SU-DHL-6 (cell line): Measurements from ENCODE around the gene SMARCD3.

ENCODE experiments used
- H2AFZ ChIP-seq: fragments of 200-600 bp; sonication (generic); 2 replicates; pipeline ENCODE4 v1.6.1; 2014; ENCODE audit warnings: low read depth, mild to moderate bottlenecking, moderate library complexity, mixed read lengths, antibody characterized with exemption, low read length; ENCODE audit not compliant: severe bottlenecking
- H3F3A ChIP-seq: fragments of 200-600 bp; shearing (Covaris generic); 2 replicates; pipeline ENCODE4 v1.6.0; 2016; ENCODE audit warnings: antibody characterized with exemption, mild to moderate bottlenecking; ENCODE audit not compliant: insufficient read depth
- H3K27ac ChIP-seq: fragments of 200-600 bp; sonication (generic); 2 replicates; pipeline ENCODE4 v1.5.1; 2016; ENCODE audit warnings: low read depth, mild to moderate bottlenecking, low read length, moderate library complexity, mixed read lengths
- H3K27me3 ChIP-seq: fragments of 200-600 bp; sonication (generic), shearing (Covaris generic); 2 replicates; pipeline ENCODE4 v1.6.0; 2014; ENCODE audit warnings: mild to moderate bottlenecking, low read length
- H3K36me3 ChIP-seq: fragments of 200-600 bp; sonication (generic); 2 replicates; pipeline ENCODE4 v1.6.1; 2014; ENCODE audit warnings: mild to moderate bottlenecking, low read length, mixed read lengths
- H3K4me2 ChIP-seq: fragments of 300-600, 200-600 bp; shearing (Covaris generic), sonication (generic); 2 replicates; pipeline ENCODE4 v1.6.0; 2014; ENCODE audit warnings: low read length, low read depth, mild to moderate bottlenecking; ENCODE audit not compliant: poor library complexity, severe bottlenecking
- H3K4me3 ChIP-seq: fragments of 200-600 bp; sonication (generic); 2 replicates; pipeline ENCODE4 v1.5.1; 2014; ENCODE audit warnings: antibody characterized with exemption, low read length, mild to moderate bottlenecking, mixed read lengths; ENCODE audit not compliant: insufficient read depth, poor library complexity, severe bottlenecking
- H3K79me2 ChIP-seq: fragments of 200-600 bp; sonication (generic); 2 replicates; pipeline ENCODE4 v1.6.1; 2014; ENCODE audit warnings: mild to moderate bottlenecking, low read length, moderate library complexity; ENCODE audit not compliant: insufficient read depth
- H3K9ac ChIP-seq: fragments of 200-600 bp; sonication (generic); 2 replicates; pipeline ENCODE4 v1.7.0; 2014; ENCODE audit warnings: mild to moderate bottlenecking, low read length
- H3K9me2 ChIP-seq: fragments of 200-600 bp; sonication (generic); replicated peaks from 2 replicates; pipeline ENCODE4 v1.6.1; 2014; ENCODE audit warnings: low read length; ENCODE audit not compliant: insufficient read depth
- H3K9me3 ChIP-seq: fragments of 200-600 bp; sonication (generic); 2 replicates; pipeline ENCODE4 v1.6.1; 2014; ENCODE audit warnings: low read length, mixed read lengths; ENCODE audit not compliant: insufficient read depth
- H4K20me1 ChIP-seq: fragments of 200-600 bp; sonication (generic); 2 replicates; pipeline ENCODE4 v1.6.1; 2014; ENCODE audit warnings: low read depth, mild to moderate bottlenecking, antibody characterized with exemption, low read length, moderate library complexity, mixed read lengths
- CTCF ChIP-seq: fragments of 200-600 bp; sonication (generic); IDR thresholded peaks from one replicate; pipeline ENCODE4 v1.5.1; 2017; ENCODE audit warnings: antibody characterized with exemption, mild to moderate bottlenecking, low read length, moderate library complexity; ENCODE audit not compliant: insufficient read depth, poor library complexity, severe bottlenecking
- EZH2phosphoT487 ChIP-seq: fragments of 200-600 bp; sonication (generic), shearing (Covaris generic); conservative IDR thresholded peaks from 2 replicates; pipeline ENCODE4 v1.6.1; 2018; ENCODE audit warnings: mild to moderate bottlenecking, antibody characterized with exemption, low read length, moderate library complexity, mixed read lengths

SMARCD3 gene

GRCh38 chr7:151254316-151254715, 5.8 kb upstream of the SMARCD3 start:
- H3K9me3 ChIP-seq = no peaks in the 10 kb centered on the region
- H3K4me3 ChIP-seq = no peak overlapping the region

GRCh38 chr7:151252961-151253711, 4.6 kb upstream of the SMARCD3 start:
- TF ChIP-seq CTCF (no peak), EZH2phosphoT487 (no peak)
- no peak overlapping the region for H3K4me2 ChIP-seq
- H3K36me3 ChIP-seq = no peaks in the 10 kb centered on the region
- no peaks in the 10 kb centered on the region for H4K20me1 ChIP-seq
- no peak overlapping the region for H3K27ac ChIP-seq
- no peaks in the 10 kb centered on the region for H3F3A ChIP-seq
- H3K9me2 ChIP-seq = no peaks in the 10 kb centered on the region
- H3K27me3 ChIP-seq = no peaks in the 10 kb centered on the region; the same call in 1 of the 2 replicates
- no peak overlapping the region for H2AFZ ChIP-seq
- no peaks in the 10 kb centered on the region for H3K79me2 ChIP-seq
- H3K9ac ChIP-seq = no peak overlapping the region
- no peaks in the 10 kb centered on the region for H3K9me3 ChIP-seq
- no peak overlapping the region for H3K4me3 ChIP-seq

More at GRCh38 chr7:151254316-151254715, 5.8 kb upstream of the SMARCD3 start:
- Histone ChIP-seq H3K9me2 (no peaks in the 10 kb centered on the region), H3F3A (no peaks in the 10 kb centered on the region), H3K4me2 (no peak overlapping the region), H3K9ac (no peak overlapping the region), H3K27ac (no peak overlapping the region), H3K36me3 (no peaks in the 10 kb centered on the region), H3K27me3 (no peaks in the 10 kb centered on the region; the same call in 1 of the 2 replicates), H3K79me2 (no peaks in the 10 kb centered on the region), H4K20me1 (no peaks in the 10 kb centered on the region), H2AFZ (no peak overlapping the region)
- TF ChIP-seq CTCF = no peak
- no peak for TF ChIP-seq EZH2phosphoT487

GRCh38 chr7:151252561-151252835, 4.0 kb upstream of the SMARCD3 start:
- Histone ChIP-seq H3K9ac (no peak overlapping the region), H3K9me3 (no peaks in the 10 kb centered on the region), H3K9me2 (no peaks in the 10 kb centered on the region), H3K36me3 (no peaks in the 10 kb centered on the region), H3K27ac (no peak overlapping the region), H3F3A (no peaks in the 10 kb centered on the region), H3K27me3 (no peaks in the 10 kb centered on the region; the same call in 1 of the 2 replicates), H3K4me3 (no peak overlapping the region), H3K79me2 (no peaks in the 10 kb centered on the region), H2AFZ (no peak overlapping the region), H3K4me2 (no peak overlapping the region), H4K20me1 (no peaks in the 10 kb centered on the region)
- TF ChIP-seq CTCF (no peak), EZH2phosphoT487 (no peak)
